ENCODE results near the gene NKX2-2. TPM values are rescaled to one million over a fixed set of nuclear protein-coding genes. Genes with fewer than 3 reads are reported as not detected.

The NKX2-2 gene
- total RNA-seq, 4 donors from 2014 or later: not detected

DNA sequence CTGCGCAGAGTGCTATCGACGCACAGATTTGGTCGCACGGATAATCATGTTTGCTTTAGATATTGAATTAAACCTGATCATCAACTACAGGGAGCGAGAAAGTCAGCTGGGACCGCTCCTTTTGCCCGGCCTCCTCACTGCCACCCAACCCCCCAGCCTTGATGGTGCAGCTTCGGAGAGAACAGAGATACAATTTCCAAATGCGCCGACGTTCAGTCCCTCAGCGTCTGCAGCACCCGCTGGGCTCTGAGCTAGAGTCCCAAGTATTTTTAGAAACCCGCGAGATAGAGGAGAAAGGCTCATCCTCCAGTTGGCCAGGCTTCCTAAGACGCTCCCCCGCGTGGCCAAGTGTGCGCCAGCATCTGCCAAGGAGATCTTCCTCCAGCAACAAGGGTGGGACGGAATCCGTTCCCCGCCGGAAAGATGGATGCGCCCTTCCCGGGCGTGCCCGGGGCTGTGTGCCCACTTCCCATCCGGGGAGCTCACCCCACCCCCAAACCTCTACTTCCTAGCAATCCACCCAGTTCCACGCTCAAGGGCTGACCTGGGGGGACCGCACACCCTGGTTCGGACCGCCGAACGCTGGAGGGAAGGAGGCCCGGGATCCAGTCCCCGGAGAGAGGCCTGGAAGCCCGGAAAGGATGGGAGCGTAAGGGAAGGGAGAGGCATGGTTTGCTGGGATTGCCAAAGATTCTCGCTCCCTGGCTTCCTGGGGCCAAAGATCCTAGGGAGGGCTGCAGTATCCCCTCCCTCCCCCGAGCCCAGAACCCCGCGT is 4.1 kb downstream of the NKX2-2 start:
- WGBS: 4% methylated on average over 16 of the region's 43 CpGs

DNA sequence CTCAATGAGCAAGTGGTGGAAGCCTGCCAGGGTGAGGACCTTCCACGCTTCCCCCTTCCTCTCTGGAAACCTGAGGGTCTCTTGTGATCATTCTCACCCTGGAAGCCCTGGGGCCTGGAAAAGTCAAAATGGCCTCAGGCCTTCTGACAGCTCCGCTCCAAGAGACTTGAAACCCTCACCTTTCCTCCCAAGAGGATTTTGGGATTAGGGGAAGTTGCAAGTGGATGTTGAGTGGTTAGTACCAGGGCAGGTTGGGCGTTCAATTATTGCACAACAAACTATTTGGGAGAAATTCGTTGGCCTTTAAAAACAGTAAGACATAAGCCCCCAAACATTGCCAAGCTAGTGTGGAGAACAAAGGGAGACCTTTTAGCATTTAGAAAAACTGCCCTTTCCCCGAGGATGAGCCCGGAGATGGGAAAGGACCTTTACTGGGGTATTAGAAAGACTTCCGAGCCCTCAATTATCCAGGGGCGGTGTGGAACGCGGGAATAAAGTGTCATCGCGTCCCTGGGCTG is 4.7 kb downstream of the NKX2-2 start:
- peaks cover 5 to 100% (median 82%) of the 10 kb centered on the region in 4 donors for H3K27me3 ChIP-seq
- 7% methylated on average over 11 of the region's 12 CpGs for WGBS
- no peak overlapping the region for H3K4me3 ChIP-seq
- no peak for TF ChIP-seq POLR2A (IDR thresholded peaks at IDR 0.05; ENCODE audit: low read depth)
- TF ChIP-seq EP300 (IDR thresholded peaks at IDR 0.05): no peak
- no peak for TF ChIP-seq POLR2AphosphoS5 (IDR thresholded peaks at IDR 0.05)
- TF ChIP-seq, protein P1, sequence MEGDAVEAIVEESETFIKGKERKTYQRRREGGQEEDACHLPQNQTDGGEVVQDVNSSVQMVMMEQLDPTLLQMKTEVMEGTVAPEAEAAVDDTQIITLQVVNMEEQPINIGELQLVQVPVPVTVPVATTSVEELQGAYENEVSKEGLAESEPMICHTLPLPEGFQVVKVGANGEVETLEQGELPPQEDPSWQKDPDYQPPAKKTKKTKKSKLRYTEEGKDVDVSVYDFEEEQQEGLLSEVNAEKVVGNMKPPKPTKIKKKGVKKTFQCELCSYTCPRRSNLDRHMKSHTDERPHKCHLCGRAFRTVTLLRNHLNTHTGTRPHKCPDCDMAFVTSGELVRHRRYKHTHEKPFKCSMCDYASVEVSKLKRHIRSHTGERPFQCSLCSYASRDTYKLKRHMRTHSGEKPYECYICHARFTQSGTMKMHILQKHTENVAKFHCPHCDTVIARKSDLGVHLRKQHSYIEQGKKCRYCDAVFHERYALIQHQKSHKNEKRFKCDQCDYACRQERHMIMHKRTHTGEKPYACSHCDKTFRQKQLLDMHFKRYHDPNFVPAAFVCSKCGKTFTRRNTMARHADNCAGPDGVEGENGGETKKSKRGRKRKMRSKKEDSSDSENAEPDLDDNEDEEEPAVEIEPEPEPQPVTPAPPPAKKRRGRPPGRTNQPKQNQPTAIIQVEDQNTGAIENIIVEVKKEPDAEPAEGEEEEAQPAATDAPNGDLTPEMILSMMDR (IDR thresholded peaks at IDR 0.05): no peak
- peaks cover 56 to 74% (median 69%) of the 10 kb centered on the region in 4 donors for H3K4me1 ChIP-seq
- intact Hi-C loops (cut with DNase I): loop anchor here (5.0 kb wide), 1 partner anchor 672 kb away; no protein-coding TSS in a partner anchor
- no peak overlapping the region for H3K27ac ChIP-seq (replicated peaks in 1 of 4)
- no peaks in the 10 kb centered on the region for H3K36me3 ChIP-seq
- H3K9me3 ChIP-seq: no peaks in the 10 kb centered on the region
- DNase-seq (ENCODE audit: extremely low spot score): no peak

More for the DNA sequence above, 4.1 kb downstream of the NKX2-2 start:
- Histone ChIP-seq H3K36me3 (no peaks in the 10 kb centered on the region), H3K4me1 (peaks cover 62 to 80% (median 75%) of the 10 kb centered on the region in 4 donors), H3K4me3 (peak overlapping the region; percentile 45 to 53 (median 46)), H3K27ac (replicated peaks in 1 of 4) (no peak overlapping the region), H3K27me3 (peaks cover 5 to 100% (median 84%) of the 10 kb centered on the region in 4 donors), H3K9me3 (no peaks in the 10 kb centered on the region)
- DNase-seq (ENCODE audit: extremely low spot score): no peak
- TF ChIP-seq POLR2A (IDR thresholded peaks at IDR 0.05; ENCODE audit: low read depth): no peak
- TF ChIP-seq POLR2AphosphoS5 (IDR thresholded peaks at IDR 0.05): no peak
- TF ChIP-seq EP300 (IDR thresholded peaks at IDR 0.05): no peak
- TF ChIP-seq, protein P1 (IDR thresholded peaks at IDR 0.05): no peak
- intact Hi-C loops (cut with DNase I): loop anchor here (5.0 kb wide), 1 partner anchor 672 kb away; no protein-coding TSS in a partner anchor

DNA sequence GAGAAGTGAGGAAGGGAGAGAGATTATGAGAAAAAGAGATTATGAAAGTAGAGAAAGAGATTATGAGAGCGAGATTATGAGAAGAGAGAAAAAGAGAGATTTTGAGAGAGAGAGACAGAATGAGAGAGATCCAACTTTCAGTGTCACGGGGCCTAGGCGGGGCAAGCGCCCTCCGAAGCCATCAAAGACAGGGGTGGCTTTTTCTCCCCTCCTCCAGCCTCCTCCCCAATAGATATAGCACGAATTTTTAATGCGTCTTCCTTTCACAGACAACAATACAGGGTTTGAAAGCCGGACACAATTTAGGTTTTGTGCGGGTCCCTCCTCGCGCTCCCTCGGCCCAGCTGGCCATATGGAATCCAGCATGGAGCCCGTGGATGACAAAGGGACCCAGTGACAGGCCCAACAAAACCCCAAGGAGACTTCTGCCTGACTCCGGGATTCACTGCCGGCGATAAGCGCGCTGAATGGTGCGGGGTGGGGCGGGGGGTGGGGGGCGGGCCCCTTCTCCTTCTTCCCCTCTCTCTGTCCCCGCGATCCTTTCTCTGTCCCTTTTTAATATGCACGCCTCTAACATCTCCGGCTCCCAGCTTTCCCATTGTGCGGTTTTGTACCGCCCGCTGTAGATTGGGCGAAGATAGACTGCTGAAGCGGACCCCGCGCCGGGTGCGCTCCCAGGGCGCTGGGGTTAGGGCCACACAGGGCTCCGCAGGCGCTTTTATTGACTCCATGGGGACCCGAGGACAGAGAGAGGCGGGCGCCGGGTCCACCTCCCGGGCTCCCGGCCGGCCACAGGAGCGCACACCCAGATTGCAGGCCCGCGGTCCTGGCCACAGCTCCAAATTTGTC is 5.4 kb downstream of the NKX2-2 start:
- DNase-seq (ENCODE audit: extremely low spot score): no peak
- H3K27me3 ChIP-seq: peaks cover 5 to 99% (median 77%) of the 10 kb centered on the region in 4 donors
- no peak for TF ChIP-seq POLR2A (IDR thresholded peaks at IDR 0.05; ENCODE audit: low read depth)
- TF ChIP-seq, protein P1 (IDR thresholded peaks at IDR 0.05): no peak
- no peak for TF ChIP-seq POLR2AphosphoS5 (IDR thresholded peaks at IDR 0.05)
- TF ChIP-seq EP300 (IDR thresholded peaks at IDR 0.05): no peak
- no peaks in the 10 kb centered on the region for H3K36me3 ChIP-seq
- H3K9me3 ChIP-seq: no peaks in the 10 kb centered on the region
- peaks cover 49 to 67% (median 62%) of the 10 kb centered on the region in 4 donors for H3K4me1 ChIP-seq
- no peak overlapping the region for H3K27ac ChIP-seq (replicated peaks in 1 of 4)
- H3K4me3 ChIP-seq: no peak overlapping the region
- intact Hi-C loops (cut with DNase I): loop anchor here (5.0 kb wide), 1 partner anchor 671 kb away; no protein-coding TSS in a partner anchor
- 3% methylated on average over 41 of the region's 47 CpGs for WGBS

DNA sequence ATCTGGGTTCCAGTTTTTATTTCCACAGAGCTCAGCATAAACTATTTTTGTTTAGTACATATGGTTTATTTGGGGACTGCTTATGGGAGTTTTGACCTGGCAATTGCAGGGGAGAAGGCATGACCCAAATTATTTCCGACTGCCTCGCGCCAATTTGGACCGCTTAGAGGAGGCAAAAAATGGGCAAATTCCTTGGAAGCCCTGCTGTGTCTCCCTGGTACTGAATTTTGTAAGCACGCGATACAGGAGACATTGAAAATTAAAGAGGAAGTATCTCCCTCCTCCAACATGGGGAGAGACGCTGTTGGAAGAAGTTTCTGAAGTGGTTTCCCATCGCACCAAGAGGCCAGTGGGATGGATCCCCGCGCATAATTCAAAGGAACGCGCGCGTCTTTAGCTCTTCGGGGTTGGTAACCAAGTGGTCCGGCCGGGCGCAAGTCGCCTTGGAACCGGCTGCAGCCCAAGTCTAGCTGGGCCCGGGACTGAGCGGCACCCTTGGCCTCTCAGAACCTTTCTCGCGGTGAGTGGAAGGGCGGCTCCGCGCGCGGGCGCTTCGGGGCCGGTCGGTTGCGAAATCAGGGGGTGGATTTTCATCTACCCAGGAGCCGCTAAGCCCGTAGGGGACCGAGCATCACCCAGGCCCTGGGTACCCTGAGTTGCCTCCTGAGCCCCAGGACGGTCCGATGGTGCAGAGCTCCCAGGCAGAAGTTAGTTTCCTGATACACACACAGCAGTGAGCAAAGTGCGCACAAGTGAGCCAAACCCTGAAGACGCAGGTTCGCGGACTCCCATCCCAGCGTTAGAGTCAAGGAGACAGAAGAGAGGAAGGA is 6.2 kb downstream of the NKX2-2 start:
- Histone ChIP-seq H3K27ac (replicated peaks in 1 of 4) (no peak overlapping the region), H3K27me3 (peaks cover 0 to 99% (median 70%) of the 10 kb centered on the region in 4 donors), H3K9me3 (no peaks in the 10 kb centered on the region), H3K4me3 (no peak overlapping the region), H3K4me1 (peaks cover 41 to 58% (median 53%) of the 10 kb centered on the region in 4 donors), H3K36me3 (no peaks in the 10 kb centered on the region)
- intact Hi-C loops (cut with DNase I): loop anchor here (5.0 kb wide), 1 partner anchor 670 kb away; no protein-coding TSS in a partner anchor
- 4% methylated on average over 27 of the region's 44 CpGs for WGBS
- no peak for DNase-seq (ENCODE audit: extremely low spot score)
- TF ChIP-seq POLR2A (IDR thresholded peaks at IDR 0.05; ENCODE audit: low read depth) (no peak), EP300 (IDR thresholded peaks at IDR 0.05) (no peak), POLR2AphosphoS5 (IDR thresholded peaks at IDR 0.05) (no peak)
- TF ChIP-seq, protein P1 (IDR thresholded peaks at IDR 0.05): no peak
